CD4-positive, alpha-beta T cell treated with Interleukin-12 subunit alpha and Interleukin-12 subunit beta, for 1 hour (primary cell): Measurements from ENCODE around the gene C9orf43.
A peak's percentile ranks its signal among the peaks of the same experiment; 100 is the strongest.
"Not testable (repeated sequence)": the region's sequence is repeated elsewhere in the genome, so short reads cannot be mapped to it uniquely, and the experiment has no call there.

Experiments used
- DNase-seq: peaks from one replicate; pipeline ENCODE4 v3.0.0-alpha.2; 2020

Gene C9orf43, protein sequence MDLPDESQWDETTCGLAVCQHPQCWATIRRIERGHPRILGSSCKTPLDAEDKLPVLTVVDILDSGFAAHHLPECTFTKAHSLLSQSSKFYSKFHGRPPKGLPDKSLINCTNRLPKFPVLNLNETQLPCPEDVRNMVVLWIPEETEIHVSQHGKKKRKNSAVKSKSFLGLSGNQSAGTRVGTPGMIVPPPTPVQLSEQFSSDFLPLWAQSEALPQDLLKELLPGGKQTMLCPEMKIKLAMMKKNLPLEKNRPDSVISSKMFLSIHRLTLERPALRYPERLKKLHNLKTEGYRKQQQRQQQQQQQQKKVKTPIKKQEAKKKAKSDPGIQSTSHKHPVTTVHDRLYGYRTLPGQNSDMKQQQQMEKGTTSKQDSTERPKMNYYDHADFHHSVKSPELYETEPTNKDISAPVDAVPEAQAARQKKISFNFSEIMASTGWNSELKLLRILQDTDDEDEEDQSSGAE

DNA sequence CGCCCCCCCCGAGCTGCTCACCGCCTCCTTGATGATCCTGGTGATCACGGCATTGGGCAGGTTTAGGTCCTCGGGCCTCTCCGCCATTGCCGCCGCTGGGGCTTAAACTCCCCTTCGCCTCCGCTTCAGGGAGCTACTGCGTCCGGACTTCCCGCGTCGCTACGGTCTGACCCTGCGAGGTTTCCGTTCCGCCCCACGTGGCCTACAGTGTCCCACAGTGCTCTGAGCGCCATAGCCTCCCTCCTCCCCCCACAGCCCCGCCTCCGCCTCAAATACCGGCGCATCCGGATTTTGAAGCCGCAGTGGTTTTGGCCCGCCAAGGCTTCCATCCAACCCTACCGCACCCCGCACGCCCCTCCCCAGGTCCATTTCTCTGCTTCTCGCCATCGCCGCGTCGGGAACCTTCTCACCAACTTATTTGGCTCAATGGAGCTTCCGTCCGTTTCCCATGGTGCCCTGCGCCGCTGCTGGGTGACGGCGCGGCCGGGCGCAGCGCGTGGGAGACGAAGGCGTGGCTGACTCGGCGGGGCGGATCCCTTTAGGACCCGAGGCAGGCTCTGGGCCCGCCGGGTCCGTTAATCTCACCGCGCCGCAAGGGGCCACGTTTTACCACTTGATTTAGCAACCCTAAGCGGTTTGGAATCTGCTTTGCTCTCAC, at the start of gene C9orf43, which contains the start of gene POLE3:
C9orf43 (plus strand) TSS at position 541 of the 658 bp plus-strand sequence. CDS start 2,747 bp downstream, outside the sequence.
POLE3 (minus strand) TSS at position 469 of the 658 bp plus-strand sequence; CDS start at position 87, 382 bp downstream.
- peak; percentile 94 for DNase-seq

DNA sequence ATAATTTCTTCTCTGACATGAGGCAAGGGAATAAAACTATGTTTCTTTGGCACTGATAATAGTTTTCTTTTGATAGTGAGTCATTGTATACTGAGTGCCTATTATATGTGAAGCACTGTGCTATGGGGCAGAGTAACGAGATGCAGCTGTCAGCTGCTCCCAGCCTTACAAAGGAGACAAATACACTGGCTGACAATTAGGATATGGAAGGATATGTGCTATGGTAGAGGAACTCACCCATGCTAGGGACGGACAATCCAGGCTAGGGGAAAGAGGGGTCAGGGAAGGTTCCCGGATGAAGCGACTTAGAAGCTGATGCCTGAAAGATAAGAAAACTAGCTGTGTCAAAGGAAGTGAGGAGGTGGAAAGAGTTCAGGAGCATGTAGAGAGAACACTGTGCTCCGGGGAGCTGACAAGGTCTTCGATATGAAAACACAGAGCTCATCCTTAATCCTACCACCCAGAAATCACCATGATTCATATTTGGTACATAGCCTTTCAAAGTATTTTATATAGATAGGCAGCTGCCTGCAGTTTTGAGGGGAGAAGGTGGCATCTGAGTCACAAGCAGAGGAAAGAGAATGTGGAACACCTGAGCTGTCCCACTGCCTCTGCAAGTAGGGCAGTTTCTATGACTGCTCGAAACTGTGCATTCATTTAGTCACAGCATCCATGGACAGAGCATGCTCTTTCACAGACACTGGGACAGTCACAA, 49.1 kb upstream of the C9orf43 start:
- no peak for DNase-seq

DNA sequence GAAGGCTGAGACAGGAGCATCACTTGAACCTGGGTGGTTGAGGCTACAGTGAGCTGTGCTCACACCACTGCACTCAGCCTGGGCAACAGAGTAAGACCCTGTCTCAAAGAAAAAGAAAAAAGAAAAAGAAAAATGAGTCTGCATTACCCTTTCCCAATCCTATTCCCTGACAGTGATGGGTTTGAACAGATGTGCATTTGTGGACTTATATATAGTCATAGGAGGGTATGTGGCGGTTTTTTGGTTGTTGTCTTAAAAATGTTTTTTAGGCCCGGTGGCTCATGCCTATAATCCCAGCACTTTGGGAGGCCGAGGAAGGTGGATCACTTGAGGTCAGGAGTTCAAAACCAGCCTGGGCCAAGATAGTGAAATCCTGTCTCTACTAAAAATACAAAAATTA, 47.2 kb upstream of the C9orf43 start:
- DNase-seq = no peak

DNA sequence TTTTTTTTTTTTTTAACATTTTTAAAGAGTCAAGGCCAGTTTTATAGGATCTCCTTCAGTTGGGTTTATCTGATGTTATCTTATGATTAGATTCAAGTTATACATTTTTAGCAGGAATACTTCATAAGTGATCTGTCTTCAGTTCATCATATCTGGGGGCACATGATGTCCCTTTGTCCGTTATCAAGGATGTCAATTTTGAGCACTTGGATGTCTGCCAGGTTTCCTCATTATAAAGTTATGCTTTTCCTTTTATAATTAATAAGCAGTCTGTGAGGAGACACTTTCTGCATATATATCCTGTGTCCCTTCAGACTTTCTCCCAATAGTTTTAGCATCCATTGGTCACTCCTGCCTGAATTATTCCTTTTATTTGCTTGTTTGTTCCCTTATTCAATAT, 45.6 kb upstream of the C9orf43 start:
- DNase-seq = no peak

DNA sequence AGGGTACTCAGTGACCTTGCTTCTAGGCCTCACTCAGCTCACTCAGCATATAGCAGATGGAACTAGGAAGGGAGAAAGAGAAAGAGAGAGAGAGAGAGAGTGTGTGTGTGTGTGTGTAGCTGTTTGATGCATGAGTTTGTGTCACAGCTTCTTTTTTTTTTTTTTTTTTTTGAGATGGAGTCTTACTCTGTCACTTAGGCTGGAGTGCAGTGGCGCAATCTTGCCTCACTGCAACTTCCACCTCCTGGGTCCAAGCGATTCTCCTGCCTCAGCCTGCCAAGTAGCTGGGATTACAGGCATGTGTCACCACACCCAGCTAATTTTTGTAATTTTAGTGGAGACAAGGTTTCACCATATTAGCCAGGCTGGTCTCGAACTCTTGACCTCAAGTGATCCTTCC, 44.9 kb upstream of the C9orf43 start:
- DNase-seq = not testable (repeated sequence)

DNA sequence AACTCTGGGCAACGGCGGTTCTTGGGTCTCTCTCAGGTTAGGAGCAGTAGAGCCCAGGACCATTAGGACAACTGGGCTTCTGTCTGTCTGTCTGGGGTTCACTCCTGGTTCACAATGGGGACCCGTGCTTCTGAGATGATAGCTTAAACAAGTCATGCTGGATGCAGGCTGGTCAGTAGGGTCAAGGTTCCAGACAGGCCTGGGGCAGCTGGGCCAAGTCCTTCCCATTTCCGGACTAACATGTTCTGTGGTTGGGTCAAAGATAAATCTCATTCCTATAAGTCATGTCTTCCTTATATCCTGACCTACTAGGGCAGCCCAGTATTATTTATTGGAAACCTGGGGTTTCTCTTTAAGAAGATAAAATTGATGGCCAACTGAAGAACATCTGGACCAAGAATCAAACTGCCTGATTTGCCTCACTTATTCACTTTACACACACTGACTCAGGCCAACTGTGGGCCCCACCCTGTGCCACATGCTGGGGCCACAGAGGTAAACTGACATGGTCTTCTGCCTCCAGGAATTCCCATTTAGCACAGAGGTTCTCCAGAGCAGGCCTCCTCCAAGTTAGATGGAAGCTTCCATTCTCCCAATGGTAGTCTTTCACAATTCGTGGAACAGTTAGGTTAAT, 42.1 kb upstream of the C9orf43 start:
- DNase-seq = no peak

DNA sequence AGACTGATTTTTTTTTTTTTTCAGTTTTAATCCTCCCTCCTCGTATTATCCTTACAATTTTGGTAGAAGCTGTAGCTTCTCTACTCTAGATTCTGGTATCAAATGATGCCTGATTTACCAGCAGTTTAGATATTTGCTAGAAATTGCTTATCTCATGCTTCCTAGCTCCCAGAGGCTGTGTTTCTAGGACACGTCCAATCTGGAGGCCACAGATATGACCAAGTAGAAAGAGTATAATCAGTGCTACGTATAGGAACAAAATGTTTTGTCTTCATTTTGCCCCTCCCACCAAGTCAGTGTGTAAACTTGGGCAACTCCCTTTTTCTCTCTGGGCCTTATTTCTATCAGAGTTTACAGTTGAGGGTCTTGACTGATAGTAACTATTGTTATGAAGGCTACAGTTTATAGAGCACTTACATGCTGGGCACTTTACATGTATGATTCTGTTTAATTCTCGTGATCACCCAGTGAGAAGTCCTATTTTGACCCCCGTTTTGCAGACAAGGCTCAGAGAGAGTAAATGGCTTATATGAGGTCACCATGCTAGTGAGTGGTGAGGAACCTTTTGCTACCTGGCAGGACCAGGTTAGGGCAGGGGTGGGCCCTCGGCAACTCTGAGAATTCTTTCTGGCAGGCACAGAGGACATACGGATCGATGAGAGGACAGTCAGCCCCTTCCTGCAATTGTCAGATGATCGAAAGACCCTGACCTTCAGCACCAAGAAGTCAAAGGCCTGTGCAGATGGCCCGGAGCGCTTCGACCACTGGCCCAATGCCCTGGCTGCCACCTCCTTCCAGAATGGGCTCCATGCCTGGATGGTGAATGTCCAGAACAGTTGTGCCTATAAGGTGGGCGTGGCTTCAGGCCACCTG, 41.3 kb upstream of the C9orf43 start:
- DNase-seq = no peak

DNA sequence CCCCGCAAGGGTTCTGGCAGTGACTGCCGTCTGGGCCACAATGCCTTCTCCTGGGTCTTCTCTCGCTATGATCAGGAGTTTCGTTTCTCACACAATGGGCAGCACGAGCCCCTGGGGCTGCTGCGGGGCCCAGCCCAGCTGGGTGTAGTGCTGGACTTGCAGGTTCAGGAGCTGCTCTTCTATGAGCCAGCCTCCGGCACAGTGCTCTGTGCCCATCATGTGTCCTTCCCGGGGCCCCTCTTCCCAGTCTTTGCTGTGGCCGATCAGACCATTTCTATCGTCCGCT, 40.7 kb upstream of the C9orf43 start:
- DNase-seq = no peak

DNA sequence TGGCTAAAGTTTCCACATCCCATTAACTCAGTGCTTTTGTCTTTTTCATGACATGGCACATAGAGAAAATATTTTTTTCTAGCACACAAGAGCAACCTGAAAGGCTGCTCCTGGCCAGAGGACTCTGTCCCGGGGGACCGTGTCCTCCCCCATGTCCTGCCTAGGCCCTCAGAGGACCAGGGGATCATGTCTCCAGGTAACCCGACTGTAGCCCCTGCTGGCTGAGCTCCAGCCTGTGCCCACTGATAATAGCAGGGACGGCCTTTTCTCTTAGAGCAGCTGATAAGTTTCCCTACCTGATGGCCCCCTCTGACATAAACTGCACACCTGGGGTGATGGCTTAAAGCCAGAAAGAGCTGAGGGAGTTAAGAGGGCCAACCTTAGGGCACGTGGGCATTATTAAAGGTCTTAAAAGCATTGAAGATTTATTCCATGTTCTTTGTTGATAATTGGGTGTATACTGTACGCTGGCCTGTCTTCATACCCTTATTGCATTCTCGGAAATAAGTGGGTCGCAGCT, 39.7 kb upstream of the C9orf43 start:
- DNase-seq = no peak

DNA sequence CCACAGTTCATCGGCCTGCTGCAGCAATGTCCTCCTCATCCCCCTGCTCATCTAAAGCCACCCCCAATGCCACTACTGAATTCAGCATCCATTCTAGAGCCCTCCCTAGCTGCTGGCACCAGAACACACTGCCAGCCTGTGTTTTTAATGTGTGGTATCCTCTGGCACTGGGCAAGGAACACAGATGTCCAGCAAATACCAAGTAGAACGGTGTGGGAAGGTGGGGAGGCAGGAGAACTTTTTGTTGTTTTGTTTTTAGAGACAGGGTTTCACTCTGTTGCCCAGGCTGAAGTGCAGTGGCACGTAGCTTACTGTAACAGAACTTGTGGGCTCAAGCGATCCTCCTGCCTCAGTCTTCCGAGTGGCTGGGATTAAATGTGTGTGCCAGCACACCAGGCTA, 38.5 kb upstream of the C9orf43 start:
- DNase-seq = no peak

DNA sequence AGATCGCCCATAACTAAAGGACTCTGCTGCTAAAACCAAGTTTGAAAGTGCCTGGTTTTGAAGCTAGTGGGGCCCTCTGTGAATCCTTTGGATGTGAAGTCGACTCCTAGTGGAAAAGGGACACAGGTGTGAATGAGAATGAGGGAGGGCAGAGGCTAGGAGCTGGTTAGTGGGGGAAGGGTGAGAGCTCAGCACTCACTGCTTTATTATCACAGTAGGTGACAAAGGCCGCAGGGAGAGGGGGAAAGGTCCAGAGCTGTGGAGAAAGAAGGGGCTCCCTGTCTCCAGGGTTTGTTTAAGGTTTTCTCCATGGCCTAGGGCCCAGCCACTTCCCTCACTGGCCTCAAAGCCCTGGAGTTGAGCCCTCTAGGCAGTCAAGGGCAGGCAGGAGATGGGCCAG, 37.3 kb upstream of the C9orf43 start:
- DNase-seq = no peak

DNA sequence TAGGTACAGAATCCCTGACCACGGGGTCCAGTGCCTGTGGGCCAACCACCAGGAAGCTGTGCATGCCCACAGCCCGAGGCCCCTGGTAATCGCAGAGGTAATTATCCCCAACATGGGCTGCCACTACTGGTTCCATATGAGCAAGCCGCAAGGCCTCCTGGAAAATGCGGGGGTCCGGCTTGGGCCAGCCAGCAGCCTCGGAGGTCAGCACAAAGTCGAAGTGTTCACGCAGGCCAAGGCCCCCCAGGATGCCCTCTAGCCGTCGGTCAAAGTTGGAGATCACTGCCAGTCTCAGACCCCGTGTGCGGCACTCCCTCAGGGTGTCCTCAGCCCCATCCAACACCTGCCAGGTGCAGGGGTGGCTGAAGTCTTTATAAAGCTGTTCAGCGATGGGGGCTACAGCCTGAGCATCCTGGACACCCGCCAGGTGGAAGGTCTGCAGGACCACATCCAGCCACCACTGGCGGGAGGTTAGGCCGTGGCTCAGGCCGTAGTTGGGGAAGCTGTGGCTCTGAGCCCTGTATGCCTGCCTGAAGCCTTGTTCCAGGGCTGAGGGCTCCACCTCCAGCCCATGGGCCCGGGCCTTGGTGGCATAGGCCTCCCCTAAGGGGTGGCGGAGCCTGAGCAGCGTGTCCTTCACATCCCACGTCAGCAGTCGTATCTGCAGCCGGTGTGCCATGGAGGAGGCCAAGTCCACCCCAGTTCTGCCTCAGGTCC, 36.7 kb upstream of the C9orf43 start:
- DNase-seq = no peak

DNA sequence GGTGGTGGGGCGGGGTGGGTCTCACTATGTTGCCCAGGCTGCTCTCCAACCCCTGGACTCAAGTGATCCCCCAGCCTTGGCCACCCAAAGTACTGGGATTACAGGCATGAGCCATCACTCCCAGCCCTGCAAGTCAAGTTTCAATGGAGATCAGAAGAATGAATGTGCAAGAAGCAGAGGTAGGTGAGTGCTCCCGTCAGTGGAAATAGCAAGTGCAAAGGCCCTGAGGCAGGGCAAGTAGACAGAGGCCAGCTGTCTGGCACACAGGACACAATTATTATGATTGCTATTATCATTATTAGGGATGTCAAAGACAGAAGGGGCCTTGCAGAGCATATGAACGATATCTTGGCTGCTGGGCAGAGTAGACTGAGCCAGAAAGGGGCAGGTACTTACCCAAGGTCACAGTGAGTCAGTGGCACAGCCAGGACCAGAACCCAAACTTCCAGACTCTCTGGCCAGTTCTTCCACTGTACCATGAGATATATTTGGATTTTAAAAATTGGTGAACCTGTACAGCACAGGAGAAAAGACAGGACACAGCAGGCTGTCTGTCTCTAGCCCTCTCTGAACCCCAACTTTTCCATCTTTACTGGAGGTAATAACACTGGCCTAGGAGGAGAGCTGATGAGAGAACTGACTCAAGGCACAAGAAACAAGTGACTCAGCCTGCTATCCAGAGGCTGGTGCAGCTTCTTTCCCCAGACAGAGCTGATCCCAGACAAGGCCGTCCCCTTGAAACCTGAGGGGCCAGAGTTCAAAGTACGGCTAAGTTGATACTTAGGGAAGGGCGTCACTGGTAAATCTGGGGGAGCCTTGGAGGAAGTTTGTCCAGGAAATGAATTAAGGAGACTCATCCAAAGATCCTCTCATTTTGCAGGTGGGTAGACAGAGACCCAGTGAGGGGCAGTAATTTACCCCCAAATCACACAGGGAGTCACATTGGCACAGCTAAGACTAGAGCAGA, 35.2 kb upstream of the C9orf43 start:
- DNase-seq = no peak

DNA sequence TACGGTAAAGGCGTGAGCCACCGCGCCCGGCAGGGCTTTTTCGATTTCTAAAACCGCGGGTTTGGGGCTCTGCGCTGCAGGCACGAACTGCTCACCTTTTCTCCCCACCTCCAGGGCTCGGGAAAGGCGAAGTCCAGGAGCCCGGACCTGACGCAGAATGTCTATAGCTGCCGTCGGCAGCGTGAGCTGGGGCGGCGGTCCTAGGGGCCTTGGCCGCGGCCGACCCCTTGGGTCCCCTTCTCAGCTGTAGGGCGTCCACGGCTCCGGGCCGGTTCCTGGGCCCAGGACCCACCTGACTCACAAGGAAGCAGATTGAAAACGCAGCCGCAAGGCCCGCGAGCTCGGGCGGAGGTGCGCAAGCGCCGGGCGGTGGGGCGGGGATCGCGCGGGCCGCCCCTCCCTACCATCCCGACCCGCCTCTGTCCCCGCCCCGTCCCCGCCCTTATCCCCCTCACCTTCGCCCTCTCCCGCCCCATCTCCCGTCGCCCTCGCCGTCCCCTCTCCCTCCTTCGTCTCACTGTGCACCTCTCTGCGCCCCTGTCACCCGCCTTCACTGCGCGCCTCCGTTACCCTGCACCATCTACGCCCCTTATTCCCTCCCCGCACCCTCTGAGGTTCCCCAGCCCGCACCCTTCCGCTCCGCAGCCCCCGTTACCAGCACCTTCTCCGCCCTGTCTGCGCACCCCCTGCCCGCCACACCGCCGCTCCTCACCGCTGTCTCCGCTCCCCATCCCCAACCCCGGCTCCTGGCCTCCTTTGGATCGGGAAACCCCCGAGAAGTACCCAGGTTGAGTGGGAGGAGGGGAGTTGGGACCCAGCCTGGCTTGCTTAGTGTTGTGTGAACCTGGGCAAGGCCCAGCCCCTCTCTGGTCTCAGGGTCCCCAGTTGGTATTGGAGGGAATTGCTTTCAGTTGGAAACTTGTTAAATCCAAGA, 33.6 kb upstream of the C9orf43 start, which contains the start of gene HDHD3:
HDHD3 (minus strand) TSS at position 353 of the 934 bp plus-strand sequence. CDS start 2,632 bp downstream, outside the sequence.
- DNase-seq = peak; percentile 88

DNA sequence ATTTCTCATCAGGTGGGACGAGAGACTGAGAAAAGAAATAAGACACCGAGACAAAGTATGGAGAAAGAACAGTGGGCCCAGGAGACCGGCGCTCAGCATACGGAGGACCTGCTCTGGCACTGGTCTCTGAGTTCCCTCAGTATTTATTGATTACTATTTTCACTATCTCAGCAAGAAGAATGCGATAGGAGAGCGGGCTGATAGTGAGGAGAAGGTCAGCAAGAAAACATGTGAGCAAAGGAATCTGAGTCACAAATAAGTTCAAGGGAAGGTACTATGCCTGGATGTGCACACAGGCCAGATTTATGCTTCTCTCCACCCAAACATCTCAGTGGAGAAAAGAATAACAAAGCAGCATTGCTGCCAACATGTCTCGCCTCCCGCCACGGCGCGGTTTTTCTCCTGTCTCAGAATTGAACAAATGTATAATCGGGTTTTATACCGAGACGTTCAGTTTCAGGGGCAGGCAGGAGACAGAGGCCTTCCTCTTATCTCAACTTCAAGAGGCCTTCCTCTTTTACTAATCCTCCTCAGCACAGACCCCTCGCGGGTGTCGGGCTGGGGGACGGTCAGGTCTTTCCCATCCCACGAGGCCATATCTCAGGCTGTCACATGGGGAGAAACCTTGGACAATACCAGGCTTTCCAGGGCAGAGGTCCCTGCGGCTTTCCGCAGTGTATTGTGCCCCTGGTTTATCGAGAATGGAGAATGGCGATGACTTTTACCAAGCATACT, 31.3 kb upstream of the C9orf43 start:
- DNase-seq = not testable (repeated sequence)

DNA sequence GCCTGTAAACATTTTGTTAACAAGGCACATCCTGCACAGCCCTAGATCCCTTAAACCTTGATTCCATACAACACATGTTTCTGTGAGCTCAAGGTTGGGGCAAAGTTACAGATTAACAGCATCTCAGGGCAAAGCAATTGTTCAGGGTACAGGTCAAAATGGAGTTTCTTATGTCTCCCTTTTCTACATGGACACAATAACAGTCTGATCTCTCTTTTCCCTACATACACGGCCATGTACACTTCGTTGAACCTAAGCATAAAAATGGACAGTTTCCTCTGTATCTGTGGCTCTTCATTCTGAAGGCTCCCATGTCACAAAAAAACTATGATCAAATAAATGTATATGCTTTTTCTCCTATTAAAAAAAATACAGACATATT, 30.7 kb upstream of the C9orf43 start:
- DNase-seq = not testable (repeated sequence)

DNA sequence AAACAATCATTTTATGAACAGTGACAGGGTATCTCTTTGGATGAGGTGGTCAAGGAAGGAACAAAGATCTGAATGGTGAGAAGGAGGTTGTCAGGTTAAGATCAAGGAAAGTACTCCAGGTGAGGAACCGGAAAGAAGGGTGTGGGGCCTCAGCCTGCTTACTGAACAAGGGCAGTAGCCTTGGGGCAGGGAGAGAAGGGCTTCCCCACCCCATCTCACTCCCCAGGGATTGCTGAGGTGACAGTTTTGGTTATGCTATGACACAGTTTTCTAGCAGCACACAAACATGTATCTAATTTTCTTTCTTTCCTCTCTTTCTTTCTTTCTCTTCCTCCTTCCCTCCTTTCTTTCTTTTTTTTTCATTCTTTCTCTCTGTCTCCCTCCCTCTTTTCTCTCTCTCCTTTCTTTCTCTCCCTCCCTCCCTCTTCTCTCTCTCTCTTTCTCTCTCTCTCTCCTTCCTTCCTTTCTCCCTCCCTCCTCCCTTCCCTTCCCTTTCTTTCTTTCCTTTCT, 29.6 kb upstream of the C9orf43 start:
- no peak for DNase-seq

DNA sequence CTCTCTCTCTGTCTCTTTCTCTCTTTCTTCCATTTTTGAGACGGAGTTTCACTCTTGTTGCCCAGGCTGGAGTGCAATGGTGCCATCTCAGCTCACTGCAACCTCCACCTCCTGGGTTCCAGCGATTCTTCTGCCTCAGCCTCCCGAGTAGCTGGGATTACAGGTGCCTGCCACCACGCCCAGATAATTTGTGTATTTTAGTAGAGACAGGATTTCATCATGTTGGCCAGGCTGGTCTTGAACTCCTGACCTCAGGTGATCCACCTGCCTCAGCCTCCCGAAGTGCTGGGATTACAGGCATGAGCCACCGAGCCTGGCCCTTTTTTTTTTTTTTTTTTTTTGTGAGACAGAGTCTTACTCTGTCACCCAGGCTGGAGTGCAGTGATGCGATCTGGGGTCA, 29.1 kb upstream of the C9orf43 start:
- not testable (repeated sequence) for DNase-seq
